Gastrocnemius medialis (tissue), 4 donors: ENCODE results near the gene TAS1R3. TPM values are rescaled to one million over a fixed set of nuclear protein-coding genes. Genes with fewer than 3 reads are reported as not detected.
A peak's percentile ranks its signal among the peaks of the same experiment; 100 is the strongest.

Source experiments
- ATAC-seq, 2 donors: fragments of 150-250 bp; one replicate each; pipeline ENCODE4 v1.9.1; 2016
- DNase-seq, 2 donors: peaks; one replicate each; pipeline ENCODE4 v3.0.0-alpha.2; 2019
- H3K27ac ChIP-seq, 4 donors: fragments of 200-600 bp; sonication (generic); 1 replicate in 1 of 4; 2 replicates in 3 of 4; pipeline ENCODE4 v1.5.1; 2016 to 2018; ENCODE audit warnings: mild to moderate bottlenecking in 2 of 4, moderate library complexity in 1 of 4
- H3K27me3 ChIP-seq, 3 donors: fragments of 200-600 bp; sonication (generic) in 2 of 3; 1 replicate in 1 of 3; 2 replicates in 2 of 3; pipeline versions ENCODE4 v1.5.1 to v1.6.0; 2016 to 2019; ENCODE audit warnings: mild to moderate bottlenecking in 1 of 3, moderate library complexity in 1 of 3
- H3K36me3 ChIP-seq, 2 donors: fragments of 200-600 bp; sonication (generic) in 1 of 2; one replicate each; pipeline ENCODE4 v1.5.1; 2017 to 2018
- H3K4me1 ChIP-seq, 2 donors: fragments of 200-600 bp; sonication (generic) in 1 of 2; one replicate each; pipeline ENCODE4 v1.5.1; 2016 to 2017; ENCODE audit warnings: mild to moderate bottlenecking in 2 of 2
- H3K4me3 ChIP-seq, 4 donors: fragments of 200-600 bp; sonication (generic) in 3 of 4; 1 replicate in 1 of 4; 2 replicates in 3 of 4; pipeline ENCODE4 v1.5.1; 2016 to 2019; ENCODE audit warnings: mild to moderate bottlenecking in 2 of 4
- H3K9me3 ChIP-seq, 3 donors: fragments of 200-600 bp; sonication (generic) in 2 of 3; 1 replicate in 1 of 3; 2 replicates in 2 of 3; pipeline ENCODE4 v1.5.1; 2016 to 2019
- CTCF ChIP-seq, 5 experiments: fragments of 450-650 bp in 3 of 5; fragments of 200-600 bp in 2 of 5; sonication (generic) in 2 of 5; IDR thresholded peaks in 4 of 5; conservative IDR thresholded peaks in 1 of 5; 1 replicate in 4 of 5; 2 replicates in 1 of 5; pipeline ENCODE4 v1.5.1; 2016 to 2019; ENCODE audit warnings: antibody characterized with exemption in 5 of 5, mild to moderate bottlenecking in 3 of 5, moderate library complexity in 3 of 5
- POLR2A ChIP-seq, 2 donors: fragments of 450-650 bp; IDR thresholded peaks; one replicate each; pipeline ENCODE4 v1.6.1; 2017; ENCODE audit warnings: antibody characterized with exemption in 2 of 2, mild to moderate bottlenecking in 2 of 2, moderate library complexity in 2 of 2
- in situ Hi-C, 4 donors: fragments of 200-750 bp; cut with MboI; loops; one replicate each; pipeline versions ENCODE4 v1.15.0 to v1.8.0; 2017; ENCODE audit warnings: low sequenced_read_pairs in 4 of 4
- intact Hi-C: fragments of 100-400 bp; cut with DNase I; formaldehyde crosslinking; loops from one replicate; pipeline ENCODE4 v1.15.1; 2023; ENCODE audit warnings: low total_unique reads
- total RNA-seq, 4 donors: library from RNA; depleted of rRNA; stranded (reverse); fragments of >200 nt; gene quantifications; one replicate each; pipeline versions ENCODE4 v1.1.0 to v1.2.3, GENCODE V29; 2016

The TAS1R3 gene
- total RNA-seq, 4 donors from 2014 or later, result 0.20 to 0.44 TPM; not detected in 2

- H3K4me1 ChIP-seq, result peaks cover 16 to 35% of the 10 kb centered on the region in 2 donors
- ATAC-seq (no peak), DNase-seq (no peak)
- H3K9me3 ChIP-seq, result no peaks in the 10 kb centered on the region
- in situ Hi-C loops, result no loop called here
- H3K27me3 ChIP-seq, result peaks cover 0 to 19% (median 18%) of the 10 kb centered on the region in 3 donors
- no peak for TF ChIP-seq CTCF (IDR thresholded peaks at IDR 0.05 in 4 of 5, conservative IDR thresholded peaks at IDR 0.05 in 1 of 5)
- no peak for TF ChIP-seq POLR2A (IDR thresholded peaks at IDR 0.05)
- no peaks in the 10 kb centered on the region for H3K36me3 ChIP-seq
- intact Hi-C loops, result no loop called here
- H3K4me3 ChIP-seq, result no peak overlapping the region
- peak overlapping the region; percentile 11 to 67 (median 46) for H3K27ac ChIP-seq
Measured at GRCh38 chr1:1352786-1353388, 21.8 kb downstream of the TAS1R3 start.

DNA sequence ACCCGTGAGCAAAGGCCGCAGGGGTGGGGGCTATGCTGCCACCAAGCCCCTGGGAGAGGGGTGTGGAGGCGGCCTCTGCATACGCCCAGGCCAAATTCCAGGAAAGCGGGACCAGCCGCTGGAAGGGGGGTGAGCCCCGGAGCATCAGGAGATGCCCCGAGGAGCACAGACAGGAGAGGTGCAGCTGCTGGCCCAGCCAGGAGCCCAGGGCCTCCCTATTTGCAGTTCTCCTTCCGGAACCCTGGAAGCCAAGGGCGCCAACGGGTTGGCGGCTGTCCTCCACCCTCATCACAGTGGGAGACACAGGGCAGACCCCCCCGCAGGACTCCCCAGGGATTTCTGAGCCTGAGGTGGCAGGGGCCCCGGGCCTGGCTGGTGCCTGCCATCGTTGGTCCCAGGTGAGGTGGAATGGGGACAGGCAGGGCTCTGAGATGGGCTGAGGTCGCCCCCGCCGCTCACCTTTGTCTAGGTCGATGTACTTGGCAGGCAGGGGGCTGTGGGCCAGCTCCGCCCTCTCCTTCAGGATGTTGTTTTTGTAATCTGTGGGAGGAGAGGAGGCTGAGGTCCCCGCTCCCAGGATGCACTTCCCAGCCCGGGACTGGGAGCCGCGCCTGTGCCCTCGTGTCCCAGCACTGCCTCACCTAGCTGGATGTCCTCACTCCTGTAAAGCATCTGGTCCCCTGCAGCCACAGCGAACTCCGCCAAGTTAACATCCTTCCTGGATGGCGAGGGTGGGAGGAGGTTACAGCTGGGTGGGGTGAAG is 22.5 kb downstream of the TAS1R3 start:
- intact Hi-C loops, result loop anchor here (1.0 kb wide), 1 partner anchor 19 kb away; no protein-coding TSS in a partner anchor
- TF ChIP-seq POLR2A (IDR thresholded peaks at IDR 0.05) (no peak), CTCF (IDR thresholded peaks at IDR 0.05 in 4 of 5, conservative IDR thresholded peaks at IDR 0.05 in 1 of 5) (no peak)
- ATAC-seq (no peak), DNase-seq (peak in 1 of 2 donors; percentile 17)
- peaks cover 0 to 25% (median 25%) of the 10 kb centered on the region in 3 donors for H3K27me3 ChIP-seq
- no peaks in the 10 kb centered on the region for H3K9me3 ChIP-seq
- H3K4me3 ChIP-seq, result no peak overlapping the region
- H3K4me1 ChIP-seq, result peaks cover 13 to 32% of the 10 kb centered on the region in 2 donors
- in situ Hi-C loops, result no loop called here
- H3K36me3 ChIP-seq, result no peaks in the 10 kb centered on the region
- H3K27ac ChIP-seq, result peak overlapping the region; percentile 11 to 67 (median 46)

- TF ChIP-seq POLR2A (IDR thresholded peaks at IDR 0.05), result no peak
- TF ChIP-seq CTCF (IDR thresholded peaks at IDR 0.05 in 4 of 5, conservative IDR thresholded peaks at IDR 0.05 in 1 of 5), result no peak
- H3K27ac ChIP-seq, result peak overlapping the region in 2 of 4 donors; percentile 9 to 28
- H3K4me3 ChIP-seq, result no peak overlapping the region
- no peak for ATAC-seq
- intact Hi-C loops (loop anchor here (1.0 kb wide), 1 partner anchor 18 kb away; no protein-coding TSS in a partner anchor), in situ Hi-C loops (no loop called here)
- H3K27me3 ChIP-seq, result peaks cover 8 to 33% (median 28%) of the 10 kb centered on the region in 3 donors
- peaks cover 13 to 38% of the 10 kb centered on the region in 2 donors for H3K4me1 ChIP-seq
- peak in 1 of 2 donors; percentile 12 for DNase-seq
- H3K9me3 ChIP-seq, result no peaks in the 10 kb centered on the region
- H3K36me3 ChIP-seq, result no peaks in the 10 kb centered on the region
Measured at GRCh38 chr1:1354271-1355247, 23.5 kb downstream of the TAS1R3 start.

DNA sequence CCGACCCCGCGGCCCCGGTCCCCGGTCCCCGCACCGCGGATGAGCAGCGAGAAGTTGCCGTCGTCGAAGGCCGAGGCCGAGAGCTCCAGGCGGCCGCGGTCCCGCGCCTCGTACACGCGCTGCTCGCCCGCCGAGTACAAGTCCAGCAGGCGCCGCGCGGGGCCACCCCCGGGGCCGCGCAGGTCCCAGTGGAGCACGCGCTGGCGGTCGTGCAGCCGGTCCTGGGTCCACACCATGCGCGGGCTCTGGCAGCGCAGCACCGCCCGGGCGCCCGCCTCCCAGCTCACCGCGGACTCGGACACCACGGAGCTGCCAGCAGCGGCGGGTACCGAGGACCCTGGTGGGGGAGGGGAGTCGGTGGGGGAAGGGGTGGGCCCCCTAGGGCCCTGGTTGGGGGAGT is 24.3 kb downstream of the TAS1R3 start:
- DNase-seq (no peak), ATAC-seq (no peak)
- in situ Hi-C loops (no loop called here), intact Hi-C loops (no loop called here)
- Histone ChIP-seq H3K9me3 (no peaks in the 10 kb centered on the region), H3K4me1 (peaks cover 13 to 43% of the 10 kb centered on the region in 2 donors), H3K27ac (peak overlapping the region; percentile 2 to 80 (median 48)), H3K27me3 (peaks cover 13 to 37% (median 28%) of the 10 kb centered on the region in 3 donors), H3K36me3 (no peaks in the 10 kb centered on the region), H3K4me3 (peak overlapping the region in 1 of 4 donors; percentile 20)
- no peak for TF ChIP-seq CTCF (IDR thresholded peaks at IDR 0.05 in 4 of 5, conservative IDR thresholded peaks at IDR 0.05 in 1 of 5)
- no peak for TF ChIP-seq POLR2A (IDR thresholded peaks at IDR 0.05)
